Upper lobe of right lung (tissue), 1 donor: ENCODE data around the gene IL18. TPM values are rescaled to one million over a fixed set of nuclear protein-coding genes. Genes with fewer than 3 reads are reported as not detected.
"Not testable (repeated sequence)": the region's sequence is repeated elsewhere in the genome, so short reads cannot be mapped to it uniquely, and the experiment has no call there.

ENCODE experiments used
- ATAC-seq: fragments of 200-7000 bp; cut with Tn5 transposase; one replicate; pipeline ENCODE4 v1.9.1; 2020; ENCODE audit warnings: mild to moderate bottlenecking, moderate library complexity
- DNase-seq: peaks from one replicate; pipeline ENCODE4 v3.0.0-alpha.2; 2020
- H3K27ac ChIP-seq: fragments of 200-600 bp; one replicate; pipeline ENCODE4 v1.8.0; 2022
- H3K27me3 ChIP-seq: fragments of 200-600 bp; one replicate; pipeline ENCODE4 v1.8.0; 2022; ENCODE audit warnings: mild to moderate bottlenecking
- H3K36me3 ChIP-seq: fragments of 200-600 bp; one replicate; pipeline ENCODE4 v1.8.0; 2022
- H3K4me1 ChIP-seq: fragments of 200-600 bp; one replicate; pipeline ENCODE4 v1.8.0; 2022
- H3K4me3 ChIP-seq: fragments of 200-600 bp; one replicate; pipeline ENCODE4 v1.8.0; 2022; ENCODE audit warnings: mild to moderate bottlenecking
- H3K9me3 ChIP-seq: fragments of 200-600 bp; one replicate; pipeline ENCODE4 v1.8.0; 2022
- CTCF ChIP-seq: fragments of 200-600 bp; IDR thresholded peaks from one replicate; pipeline ENCODE4 v1.8.0; 2022; ENCODE audit warnings: antibody characterized with exemption
- intact Hi-C: fragments of 100-400 bp; cut with DNase I; formaldehyde crosslinking; loops from one replicate; pipeline ENCODE4 v1.11.0; 2022
- total RNA-seq: library from RNA; stranded (reverse); fragmentation: NEBNext Ultra II Directional; extraction: Animal tissue kit (Norgen Biotek cat#: 25700); gene quantifications from one replicate; pipeline ENCODE4 v1.2.1, GENCODE V29; 2021
- donor health status: DM: no; HTN: yes; CAD: no; lungs with severe emphysema.

Gene IL18
- total RNA-seq, 1 donor from 2014 or later = 49.9 TPM

- no peak for ATAC-seq
- H3K27me3 ChIP-seq = no peaks in the 10 kb centered on the region
- no peaks in the 10 kb centered on the region for H3K4me1 ChIP-seq
- H3K36me3 ChIP-seq = peaks cover 63% of the 10 kb centered on the region
- H3K9me3 ChIP-seq = no peaks in the 10 kb centered on the region
- no peak for TF ChIP-seq CTCF
- DNase-seq = no peak
- intact Hi-C loops = no loop called here
- H3K4me3 ChIP-seq = no peak overlapping the region
- H3K27ac ChIP-seq = no peak overlapping the region
These were observed 67.7 kb downstream of the IL18 start for GRCh38 chr11:112096194-112096593.

GRCh38 chr11:112095302-112095701 lies 68.6 kb downstream of the IL18 start:
- H3K9me3 ChIP-seq, H3K27ac ChIP-seq, H3K4me1 ChIP-seq, intact Hi-C loops, DNase-seq, H3K4me3 ChIP-seq, ATAC-seq, H3K27me3 ChIP-seq: not testable (repeated sequence)
- peaks cover 72% of the 10 kb centered on the region for H3K36me3 ChIP-seq

Other genes with a start within 250 kb of the IL18 start
- 9.8 TPM for gene C11orf52, start 245.2 kb downstream of the IL18 start, total RNA-seq
- gene DIXDC1, start 226.8 kb downstream of the IL18 start, total RNA-seq = 15.2 TPM
- 29.2 TPM for gene DLAT, start 138.7 kb downstream of the IL18 start, total RNA-seq
- gene PIH1D2, start 90.1 kb downstream of the IL18 start, total RNA-seq = 1.3 TPM
- gene NKAPD1, start 89.8 kb downstream of the IL18 start, total RNA-seq = 18.9 TPM
- 33.9 TPM for gene TIMM8B, start 77.3 kb downstream of the IL18 start, total RNA-seq
- gene SDHD, start 77.2 kb downstream of the IL18 start, total RNA-seq = 90.1 TPM
- gene TEX12, start 3.3 kb upstream of the IL18 start, total RNA-seq = not detected
- 7.7 TPM for gene BCO2, start 11.4 kb upstream of the IL18 start, total RNA-seq
- gene PTS, start 62.3 kb upstream of the IL18 start, total RNA-seq = 22.5 TPM
- gene PLET1, start 96.8 kb upstream of the IL18 start, total RNA-seq = not detected